ENCODE data around the gene PPM1H. TPM values are rescaled to one million over a fixed set of nuclear protein-coding genes. Genes with fewer than 3 reads are reported as not detected.

The PPM1H gene
- total and polyA plus RNA-seq, 12 donors = 0.81 to 5.5 (median 2.6) TPM

- intact Hi-C loops (cut with DNase I) = no loop called here
- no peaks in the 10 kb centered on the region for H3K27me3 ChIP-seq
- no peak for DNase-seq
- 69 to 79% (median 74%) methylated on average over 4 of the region's 4 CpGs for WGBS, 4 donors
- H3K4me1 ChIP-seq (replicated peaks in 1 of 2) = no peaks in the 10 kb centered on the region
- H3K36me3 ChIP-seq (replicated peaks in 1 of 2) = no peaks in the 10 kb centered on the region
- no peak overlapping the region for H3K27ac ChIP-seq
- no peaks in the 10 kb centered on the region for H3K9me3 ChIP-seq (replicated peaks in 1 of 3)
- TF ChIP-seq POLR2A (IDR thresholded peaks at IDR 0.05) = no peak
- no peak for TF ChIP-seq CTCF (IDR thresholded peaks at IDR 0.05)
- no peak overlapping the region for H3K4me3 ChIP-seq
These were observed 294.0 kb downstream of the PPM1H start for GRCh38 chr12:62640910-62641448.

- Histone ChIP-seq H3K36me3 (replicated peaks in 1 of 2) (no peaks in the 10 kb centered on the region), H3K4me1 (replicated peaks in 1 of 2) (peaks cover 0 to 3% of the 10 kb centered on the region in 2 donors), H3K27me3 (no peaks in the 10 kb centered on the region), H3K27ac (no peak overlapping the region), H3K9me3 (replicated peaks in 1 of 3) (no peaks in the 10 kb centered on the region), H3K4me3 (no peak overlapping the region)
- WGBS, 4 donors = 52 to 78% (median 68%) methylated on average over 2 to 5 of the region's 5 CpGs
- TF ChIP-seq POLR2A (IDR thresholded peaks at IDR 0.05) (no peak), CTCF (IDR thresholded peaks at IDR 0.05) (no peak)
- no peak for DNase-seq
- intact Hi-C loops (cut with DNase I) = no loop called here
These were observed 297.3 kb downstream of the PPM1H start for GRCh38 chr12:62637679-62638078.

GRCh38 chr12:62635649-62636048 lies 299.3 kb downstream of the PPM1H start:
- intact Hi-C loops (cut with DNase I) = no loop called here
- H3K27ac ChIP-seq = no peak overlapping the region
- no peak for TF ChIP-seq POLR2A (IDR thresholded peaks at IDR 0.05)
- no peak for TF ChIP-seq CTCF (IDR thresholded peaks at IDR 0.05)
- peaks cover 0 to 7% of the 10 kb centered on the region in 2 donors for H3K4me1 ChIP-seq (replicated peaks in 1 of 2)
- H3K27me3 ChIP-seq = no peaks in the 10 kb centered on the region
- no peak for DNase-seq
- H3K4me3 ChIP-seq = no peak overlapping the region
- H3K36me3 ChIP-seq (replicated peaks in 1 of 2) = no peaks in the 10 kb centered on the region
- WGBS, 4 donors = 83 to 95% (median 94%) methylated on average over 1 of the region's 1 CpG
- H3K9me3 ChIP-seq (replicated peaks in 1 of 3) = no peaks in the 10 kb centered on the region

GRCh38 chr12:62632411-62632918 lies 302.5 kb downstream of the PPM1H start:
- intact Hi-C loops (cut with DNase I) = no loop called here
- TF ChIP-seq POLR2A (IDR thresholded peaks at IDR 0.05) = no peak
- DNase-seq = peak in 6 of 7 donors; percentile 27 to 58 (median 48)

More at GRCh38 chr12:62632411-62632918, 302.5 kb downstream of the PPM1H start:
- Histone ChIP-seq H3K27ac (peak overlapping the region in 2 of 5 donors; percentile 59 to 63), H3K9me3 (replicated peaks in 1 of 3) (no peaks in the 10 kb centered on the region), H3K27me3 (no peaks in the 10 kb centered on the region), H3K4me1 (replicated peaks in 1 of 2) (peaks cover 0 to 7% of the 10 kb centered on the region in 2 donors), H3K4me3 (peak overlapping the region in 2 of 4 donors; percentile 46 to 61), H3K36me3 (replicated peaks in 1 of 2) (no peaks in the 10 kb centered on the region)
- 2 to 11% (median 5%) methylated on average over 8 to 22 of the region's 22 CpGs for WGBS, 4 donors

Data from adrenal gland (tissue), 12 donors.